Measurements from ENCODE around the gene STXBP5. TPM values are rescaled to one million over a fixed set of nuclear protein-coding genes. Genes with fewer than 3 reads are reported as not detected.

The STXBP5 gene
- total RNA-seq, 1 donor: 144 TPM

DNA sequence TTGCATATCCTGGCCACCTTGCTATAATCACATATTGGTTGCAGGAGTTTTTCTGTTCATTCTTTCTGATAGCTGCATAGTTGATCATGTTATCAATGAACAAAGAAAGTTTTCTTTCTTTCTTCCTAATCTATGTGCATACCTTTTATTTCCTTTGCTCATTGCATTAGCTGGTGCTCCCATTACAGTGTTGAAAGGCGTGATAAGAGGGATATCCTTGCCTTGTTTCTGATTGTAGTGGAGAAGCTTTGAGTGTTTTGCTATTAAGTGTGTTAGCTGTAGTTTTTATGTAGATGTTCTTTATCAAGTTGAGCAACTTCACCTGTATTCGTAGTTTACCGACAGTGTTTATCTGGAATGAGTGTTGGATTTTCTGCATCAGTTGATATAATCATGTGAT, 14.6 kb downstream of the STXBP5 start:
- Histone ChIP-seq H4K20me1 (ENCODE audit: insufficient read depth, low read length) (peaks cover 8% of the 10 kb centered on the region), H3K27ac (ENCODE audit: low read depth, low read length) (no peak overlapping the region), H3K9me3 (ENCODE audit: low read depth, low read length) (no peaks in the 10 kb centered on the region), H3K79me2 (ENCODE audit: insufficient read depth, low read length) (peaks cover 99% of the 10 kb centered on the region), H3K4me3 (ENCODE audit: insufficient read depth, low read length) (no peak overlapping the region), H3K36me3 (ENCODE audit: insufficient read depth, low read length) (peaks cover 24% of the 10 kb centered on the region), H3K4me2 (ENCODE audit: insufficient read depth, low read length) (no peak overlapping the region), H3K27me3 (ENCODE audit: insufficient read depth, low read length) (no peaks in the 10 kb centered on the region), H3K4me1 (ENCODE audit: insufficient read depth, low read length) (peaks cover 2% of the 10 kb centered on the region), H2AFZ (ENCODE audit: low read length) (no peak overlapping the region)
- no peak for DNase-seq (ENCODE audit: insufficient read length, low spot score, missing footprints)
- TF ChIP-seq, protein P1, sequence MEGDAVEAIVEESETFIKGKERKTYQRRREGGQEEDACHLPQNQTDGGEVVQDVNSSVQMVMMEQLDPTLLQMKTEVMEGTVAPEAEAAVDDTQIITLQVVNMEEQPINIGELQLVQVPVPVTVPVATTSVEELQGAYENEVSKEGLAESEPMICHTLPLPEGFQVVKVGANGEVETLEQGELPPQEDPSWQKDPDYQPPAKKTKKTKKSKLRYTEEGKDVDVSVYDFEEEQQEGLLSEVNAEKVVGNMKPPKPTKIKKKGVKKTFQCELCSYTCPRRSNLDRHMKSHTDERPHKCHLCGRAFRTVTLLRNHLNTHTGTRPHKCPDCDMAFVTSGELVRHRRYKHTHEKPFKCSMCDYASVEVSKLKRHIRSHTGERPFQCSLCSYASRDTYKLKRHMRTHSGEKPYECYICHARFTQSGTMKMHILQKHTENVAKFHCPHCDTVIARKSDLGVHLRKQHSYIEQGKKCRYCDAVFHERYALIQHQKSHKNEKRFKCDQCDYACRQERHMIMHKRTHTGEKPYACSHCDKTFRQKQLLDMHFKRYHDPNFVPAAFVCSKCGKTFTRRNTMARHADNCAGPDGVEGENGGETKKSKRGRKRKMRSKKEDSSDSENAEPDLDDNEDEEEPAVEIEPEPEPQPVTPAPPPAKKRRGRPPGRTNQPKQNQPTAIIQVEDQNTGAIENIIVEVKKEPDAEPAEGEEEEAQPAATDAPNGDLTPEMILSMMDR (IDR thresholded peaks at IDR 0.05; ENCODE audit: extremely low read depth, low read depth, low read length): no peak

DNA sequence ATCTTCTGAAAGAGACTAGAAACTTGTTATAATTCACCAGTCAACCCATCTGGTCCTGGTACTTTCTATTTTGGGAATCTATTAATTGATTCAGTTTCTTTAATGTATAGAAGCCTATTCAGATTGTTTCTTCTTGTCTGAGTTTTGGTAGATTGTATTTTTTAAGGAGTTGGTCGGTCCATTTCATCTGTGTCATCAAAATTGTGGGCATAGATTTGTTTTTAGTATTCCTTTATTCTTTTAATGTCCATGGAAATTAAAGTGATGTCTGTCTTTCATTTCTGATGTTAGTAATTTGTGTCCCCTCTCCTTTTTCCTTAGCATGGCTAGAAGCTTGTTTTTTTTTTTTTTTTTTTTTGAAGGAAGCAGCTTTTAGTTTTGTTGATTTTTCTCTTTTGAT, 15.2 kb downstream of the STXBP5 start:
- Histone ChIP-seq H3K9me3 (ENCODE audit: low read depth, low read length) (no peaks in the 10 kb centered on the region), H3K36me3 (ENCODE audit: insufficient read depth, low read length) (peaks cover 30% of the 10 kb centered on the region), H4K20me1 (ENCODE audit: insufficient read depth, low read length) (peaks cover 8% of the 10 kb centered on the region), H3K79me2 (ENCODE audit: insufficient read depth, low read length) (peaks cover 99% of the 10 kb centered on the region), H3K4me2 (ENCODE audit: insufficient read depth, low read length) (no peak overlapping the region), H3K4me3 (ENCODE audit: insufficient read depth, low read length) (no peak overlapping the region), H2AFZ (ENCODE audit: low read length) (no peak overlapping the region), H3K27me3 (ENCODE audit: insufficient read depth, low read length) (no peaks in the 10 kb centered on the region), H3K4me1 (ENCODE audit: insufficient read depth, low read length) (peaks cover 2% of the 10 kb centered on the region), H3K27ac (ENCODE audit: low read depth, low read length) (no peak overlapping the region)
- no peak for DNase-seq (ENCODE audit: insufficient read length, low spot score, missing footprints)
- TF ChIP-seq, protein P1 (IDR thresholded peaks at IDR 0.05; ENCODE audit: extremely low read depth, low read depth, low read length): no peak

DNA sequence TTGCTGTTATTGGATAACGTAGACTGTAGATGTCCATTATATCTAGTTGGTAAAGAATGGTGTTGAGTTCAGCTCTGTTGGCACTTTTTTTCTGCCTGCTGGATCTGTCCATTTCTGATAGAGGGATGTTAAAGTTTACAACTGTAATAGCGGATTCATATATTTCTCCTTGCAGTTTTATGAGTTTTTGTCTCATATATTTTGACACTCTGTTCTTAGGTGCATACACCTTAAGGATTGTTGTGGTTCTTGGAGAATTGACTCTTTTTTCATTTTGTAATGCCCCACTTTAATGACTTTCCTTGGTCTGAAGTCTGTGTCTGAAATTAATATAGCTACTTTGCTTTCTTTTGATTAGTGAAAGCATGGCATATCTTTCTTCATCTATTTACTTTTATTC, 16.1 kb downstream of the STXBP5 start:
- peaks cover 23% of the 10 kb centered on the region for H3K36me3 ChIP-seq (ENCODE audit: insufficient read depth, low read length)
- peaks cover 8% of the 10 kb centered on the region for H4K20me1 ChIP-seq (ENCODE audit: insufficient read depth, low read length)
- DNase-seq (ENCODE audit: insufficient read length, low spot score, missing footprints): no peak
- no peak overlapping the region for H3K4me3 ChIP-seq (ENCODE audit: insufficient read depth, low read length)
- no peak overlapping the region for H2AFZ ChIP-seq (ENCODE audit: low read length)
- peaks cover 95% of the 10 kb centered on the region for H3K79me2 ChIP-seq (ENCODE audit: insufficient read depth, low read length)
- no peaks in the 10 kb centered on the region for H3K27me3 ChIP-seq (ENCODE audit: insufficient read depth, low read length)
- TF ChIP-seq, protein P1 (IDR thresholded peaks at IDR 0.05; ENCODE audit: extremely low read depth, low read depth, low read length): no peak
- H3K4me2 ChIP-seq (ENCODE audit: insufficient read depth, low read length): no peak overlapping the region
- peaks cover 2% of the 10 kb centered on the region for H3K4me1 ChIP-seq (ENCODE audit: insufficient read depth, low read length)
- no peak overlapping the region for H3K27ac ChIP-seq (ENCODE audit: low read depth, low read length)
- H3K9me3 ChIP-seq (ENCODE audit: low read depth, low read length): no peaks in the 10 kb centered on the region

DNA sequence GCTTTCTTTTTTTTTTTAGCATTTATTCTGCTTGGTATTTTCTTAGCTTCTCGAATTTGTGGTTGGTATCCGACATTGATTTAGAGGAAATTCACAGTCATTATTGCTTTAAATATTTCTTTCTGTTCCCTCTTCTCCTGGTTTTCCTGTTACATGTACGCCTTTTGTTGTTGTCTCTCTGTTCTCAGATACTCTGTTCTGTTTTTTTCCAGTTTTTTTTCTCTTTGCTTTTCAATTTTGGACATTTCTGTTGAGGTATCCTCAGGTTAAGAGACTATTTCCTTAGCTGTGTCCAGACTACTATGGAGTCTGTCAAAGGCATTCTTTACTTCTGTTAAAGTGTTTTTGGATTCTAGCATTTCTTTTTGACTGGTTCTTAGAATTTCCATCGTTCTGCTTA, 17.5 kb downstream of the STXBP5 start:
- Histone ChIP-seq H3K27ac (ENCODE audit: low read depth, low read length) (no peak overlapping the region), H3K4me1 (ENCODE audit: insufficient read depth, low read length) (peaks cover 2% of the 10 kb centered on the region), H4K20me1 (ENCODE audit: insufficient read depth, low read length) (peaks cover 8% of the 10 kb centered on the region), H2AFZ (ENCODE audit: low read length) (no peak overlapping the region), H3K79me2 (ENCODE audit: insufficient read depth, low read length) (peaks cover 95% of the 10 kb centered on the region), H3K9me3 (ENCODE audit: low read depth, low read length) (no peaks in the 10 kb centered on the region), H3K36me3 (ENCODE audit: insufficient read depth, low read length) (peaks cover 28% of the 10 kb centered on the region), H3K4me2 (ENCODE audit: insufficient read depth, low read length) (no peak overlapping the region), H3K27me3 (ENCODE audit: insufficient read depth, low read length) (no peaks in the 10 kb centered on the region), H3K4me3 (ENCODE audit: insufficient read depth, low read length) (no peak overlapping the region)
- no peak for DNase-seq (ENCODE audit: insufficient read length, low spot score, missing footprints)
- TF ChIP-seq, protein P1 (IDR thresholded peaks at IDR 0.05; ENCODE audit: extremely low read depth, low read depth, low read length): no peak

All from osteoblast (primary cell).